SK-N-SH (cell line): Measurements from ENCODE around the gene CASKIN2.

ENCODE experiments used
- CTCF ChIP-seq: fragments of 200-600 bp; sonication (generic); IDR thresholded peaks from 2 replicates; pipeline ENCODE4 v1.6.1; 2017; ENCODE audit warnings: antibody characterized with exemption, mild to moderate bottlenecking, moderate library complexity
- MAX ChIP-seq: IDR thresholded peaks from 2 replicates; pipeline ENCODE4 v1.4.0; 2012; ENCODE audit warnings: low read depth
- RCOR1 ChIP-seq: fragments of 150-350 bp; IDR thresholded peaks from 2 replicates; pipeline ENCODE4 v1.6.1; 2017; ENCODE audit warnings: antibody characterized with exemption, low read length
- SIN3A ChIP-seq: IDR thresholded peaks from 2 replicates; pipeline ENCODE4 v1.6.1; 2012; ENCODE audit warnings: low read depth, mild to moderate bottlenecking, low read length, moderate library complexity, borderline replicate concordance
- TF ChIP-seq, protein P1 (sequence below): fragments of 150-350 bp; IDR thresholded peaks from 2 replicates; pipeline ENCODE4 v1.6.1; 2017; ENCODE audit warnings: antibody characterized with exemption, low read length, low read depth, borderline replicate concordance

GRCh38 chr17:75486151-75486550 lies 29.2 kb downstream of the CASKIN2 start:
- TF ChIP-seq CTCF = no peak
- TF ChIP-seq MAX = no peak
- no peak for TF ChIP-seq RCOR1
- no peak for TF ChIP-seq SIN3A
- TF ChIP-seq, protein P1, sequence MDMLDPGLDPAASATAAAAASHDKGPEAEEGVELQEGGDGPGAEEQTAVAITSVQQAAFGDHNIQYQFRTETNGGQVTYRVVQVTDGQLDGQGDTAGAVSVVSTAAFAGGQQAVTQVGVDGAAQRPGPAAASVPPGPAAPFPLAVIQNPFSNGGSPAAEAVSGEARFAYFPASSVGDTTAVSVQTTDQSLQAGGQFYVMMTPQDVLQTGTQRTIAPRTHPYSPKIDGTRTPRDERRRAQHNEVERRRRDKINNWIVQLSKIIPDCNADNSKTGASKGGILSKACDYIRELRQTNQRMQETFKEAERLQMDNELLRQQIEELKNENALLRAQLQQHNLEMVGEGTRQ = no peak
